Hepatocyte (in vitro differentiated cells): ENCODE results near the gene ACY1. TPM values are rescaled to one million over a fixed set of nuclear protein-coding genes. Genes with fewer than 3 reads are reported as not detected.
A peak's percentile ranks its signal among the peaks of the same experiment; 100 is the strongest.

Source experiments
- DNase-seq: peaks from one replicate; pipeline ENCODE4 v3.0.0-alpha.2; 2016; ENCODE audit warnings: low spot score
- H2AFZ ChIP-seq: fragments of 200-600 bp; sonication (generic); 2 replicates; pipeline ENCODE4 v1.6.0; 2016; ENCODE audit warnings: antibody characterized with exemption, mild to moderate bottlenecking
- H3K27ac ChIP-seq: fragments of 200-600 bp; sonication (generic); 2 replicates; pipeline ENCODE4 v1.5.1; 2016; ENCODE audit warnings: mild to moderate bottlenecking
- H3K27me3 ChIP-seq: fragments of 200-600 bp; sonication (generic); 2 replicates; pipeline ENCODE4 v1.6.1; 2016
- H3K36me3 ChIP-seq: fragments of 200-600 bp; sonication (generic); replicated peaks from 2 replicates; pipeline ENCODE4 v1.5.1; 2016; ENCODE audit warnings: low read depth; ENCODE audit not compliant: insufficient read depth
- H3K4me1 ChIP-seq: fragments of 200-600 bp; sonication (generic); 2 replicates; pipeline ENCODE4 v1.5.1; 2016; ENCODE audit warnings: mild to moderate bottlenecking, moderate library complexity; ENCODE audit not compliant: insufficient read depth
- H3K4me2 ChIP-seq: fragments of 200-600 bp; sonication (generic); 2 replicates; pipeline ENCODE4 v1.6.0; 2016
- H3K4me3 ChIP-seq: fragments of 200-600 bp; sonication (generic); 2 replicates; pipeline ENCODE4 v1.5.1; 2016; ENCODE audit warnings: mild to moderate bottlenecking
- H3K79me2 ChIP-seq: fragments of 200-600 bp; sonication (generic); 2 replicates; pipeline ENCODE4 v1.6.0; 2017; ENCODE audit warnings: mild to moderate bottlenecking
- H3K9me2 ChIP-seq: fragments of 200-600 bp; sonication (generic); replicated peaks from 2 replicates; pipeline ENCODE4 v1.6.0; 2017; ENCODE audit warnings: mild to moderate bottlenecking; ENCODE audit not compliant: insufficient read depth
- H3K9me3 ChIP-seq: fragments of 200-600 bp; sonication (generic); 2 replicates; pipeline ENCODE4 v1.5.1; 2016; ENCODE audit warnings: low read depth, mild to moderate bottlenecking
- H4K20me1 ChIP-seq: fragments of 200-600 bp; sonication (generic); 2 replicates; pipeline ENCODE4 v1.6.0; 2016; ENCODE audit warnings: mild to moderate bottlenecking; ENCODE audit not compliant: insufficient read depth, poor library complexity, severe bottlenecking
- CTCF ChIP-seq: fragments of 200-600 bp; sonication (generic); IDR thresholded peaks from 2 replicates; pipeline ENCODE4 v1.5.1; 2016; ENCODE audit warnings: antibody characterized with exemption, mild to moderate bottlenecking; ENCODE audit not compliant: poor library complexity
- EZH2 ChIP-seq: fragments of 200-600 bp; sonication (generic); IDR thresholded peaks from 2 replicates; pipeline ENCODE4 v1.6.1; 2016; ENCODE audit warnings: antibody characterized with exemption, mild to moderate bottlenecking, borderline replicate concordance
- EZH2phosphoT487 ChIP-seq: fragments of 200-600 bp; sonication (generic); IDR thresholded peaks from one replicate; pipeline ENCODE4 v1.6.1; 2018; ENCODE audit warnings: antibody characterized with exemption, mild to moderate bottlenecking, low read depth, moderate library complexity; ENCODE audit not compliant: unreplicated experiment, severe bottlenecking
- WGBS: methylation state at CpG from one replicate; pipeline ENCODE4 v1.1.6; 2016; ENCODE audit warnings: low lambda C conversion rate; ENCODE audit errors: missing lambda C conversion rate; 5-methylcytosine and 5-hydroxymethylcytosine counted together
- polyA plus RNA-seq: library from polyadenylated mRNA; unstranded; fragments of >200 nt; fragmentation: Nextera tagmentation; extraction: Ambion mirVana; gene quantifications from 2 replicates; pipeline ENCODE4 v1.2.1, GENCODE V29; 2016
- total RNA-seq: library from RNA; depleted of rRNA; stranded (reverse); fragments of >200 nt; gene quantifications from 2 replicates; pipeline ENCODE4 v1.2.3, GENCODE V29; 2014

ACY1 gene
- total and polyA plus RNA-seq, 2 experiments from 2014 or later = 164 to 183 TPM

GRCh38 chr3:52001443-52001974 lies 18.2 kb downstream of the ACY1 start:
- H3K4me3 ChIP-seq = no peak overlapping the region
- no peaks in the 10 kb centered on the region for H3K9me2 ChIP-seq
- H3K27ac ChIP-seq = no peak overlapping the region
- no peaks in the 10 kb centered on the region for H4K20me1 ChIP-seq
- no peaks in the 10 kb centered on the region for H3K79me2 ChIP-seq
- H2AFZ ChIP-seq = no peak overlapping the region
- no peak for TF ChIP-seq EZH2phosphoT487
- no peak for TF ChIP-seq EZH2
- peak; percentile 98 for TF ChIP-seq CTCF
- no peaks in the 10 kb centered on the region for H3K9me3 ChIP-seq
- peaks cover 19% of the 10 kb centered on the region for H3K4me1 ChIP-seq
- 4% methylated on average over 17 of the region's 18 CpGs for WGBS
- peak; percentile 85 for DNase-seq
- no peaks in the 10 kb centered on the region for H3K36me3 ChIP-seq
- H3K27me3 ChIP-seq = no peaks in the 10 kb centered on the region
- peak overlapping the region; percentile 31 for H3K4me2 ChIP-seq

DNA sequence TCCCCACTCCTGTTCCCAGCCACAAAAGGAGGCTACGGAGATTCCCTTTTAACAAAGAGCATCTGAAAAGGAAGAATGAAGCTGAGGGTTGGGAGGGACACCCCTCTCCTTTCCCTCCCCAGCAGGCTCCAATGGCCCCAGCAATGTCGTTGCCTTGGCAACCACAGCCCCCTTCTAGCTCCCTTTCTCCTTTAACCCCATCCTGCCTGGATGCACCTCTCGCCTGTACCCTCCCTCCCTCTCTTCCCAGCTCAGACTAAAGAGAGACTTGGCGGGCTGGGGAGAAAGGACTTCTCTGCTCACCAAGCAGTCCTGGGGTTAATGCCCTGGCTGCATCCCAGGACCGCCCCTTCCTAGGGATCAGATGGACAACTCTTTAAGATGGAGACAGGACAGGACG lies 19.4 kb downstream of the ACY1 start:
- Histone ChIP-seq H3K9me2 (no peaks in the 10 kb centered on the region), H3K4me3 (no peak overlapping the region), H3K4me2 (no peak overlapping the region), H3K4me1 (peaks cover 19% of the 10 kb centered on the region), H4K20me1 (no peaks in the 10 kb centered on the region), H3K9me3 (no peaks in the 10 kb centered on the region), H3K79me2 (no peaks in the 10 kb centered on the region), H2AFZ (no peak overlapping the region), H3K27me3 (no peaks in the 10 kb centered on the region), H3K27ac (no peak overlapping the region), H3K36me3 (no peaks in the 10 kb centered on the region)
- TF ChIP-seq EZH2 (no peak), CTCF (no peak), EZH2phosphoT487 (no peak)
- DNase-seq = no peak
- 79% methylated on average over 6 of the region's 6 CpGs for WGBS

- H3K79me2 ChIP-seq = no peaks in the 10 kb centered on the region
- no peak overlapping the region for H2AFZ ChIP-seq
- no peaks in the 10 kb centered on the region for H3K9me2 ChIP-seq
- no peak overlapping the region for H3K4me3 ChIP-seq
- TF ChIP-seq EZH2phosphoT487 (no peak), EZH2 (no peak), CTCF (peak; percentile 73)
- H3K36me3 ChIP-seq = no peaks in the 10 kb centered on the region
- peaks cover 19% of the 10 kb centered on the region for H3K4me1 ChIP-seq
- no peaks in the 10 kb centered on the region for H3K27me3 ChIP-seq
- H3K27ac ChIP-seq = no peak overlapping the region
- peak; percentile 84 for DNase-seq
- 42% methylated on average over 16 of the region's 16 CpGs for WGBS
- H3K9me3 ChIP-seq = no peaks in the 10 kb centered on the region
- H4K20me1 ChIP-seq = no peaks in the 10 kb centered on the region
- H3K4me2 ChIP-seq = no peak overlapping the region
Observed at GRCh38 chr3:52004163-52004787, 20.9 kb downstream of the ACY1 start.
